PC-9 (cell line): ENCODE results near the gene IL1R1.

Experiments used
- EZH2 ChIP-seq: fragments of 200-600 bp; sonication (generic); IDR thresholded peaks from 2 replicates; pipeline ENCODE4 v1.8.0; 2017; ENCODE audit warnings: antibody characterized with exemption, low read depth
- TF ChIP-seq, protein P1 (sequence below): fragments of 200-600 bp; sonication (generic); conservative IDR thresholded peaks from 2 replicates; pipeline ENCODE4 v1.6.1; 2017; ENCODE audit warnings: mixed run types, antibody characterized with exemption, mild to moderate bottlenecking, moderate library complexity

DNA sequence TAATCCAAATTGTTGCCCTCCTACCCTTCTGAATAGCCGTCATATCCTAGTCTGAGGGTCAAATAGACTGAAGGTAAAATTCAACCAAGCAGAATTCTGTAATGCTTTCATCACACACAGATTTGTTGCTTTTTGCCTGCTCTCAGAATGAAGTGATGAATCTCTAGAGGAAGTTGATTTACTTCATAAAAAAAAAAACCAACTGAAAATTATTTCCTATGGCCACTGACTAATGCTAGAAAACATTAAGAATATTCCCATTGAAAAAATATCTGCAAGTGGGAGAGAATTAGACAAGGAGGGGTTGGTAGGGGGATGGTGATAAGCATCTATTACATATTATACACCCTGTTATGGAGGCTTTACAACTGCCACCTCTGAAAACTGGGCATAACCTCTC, 42.0 kb downstream of the IL1R1 start:
- TF ChIP-seq, protein P1, sequence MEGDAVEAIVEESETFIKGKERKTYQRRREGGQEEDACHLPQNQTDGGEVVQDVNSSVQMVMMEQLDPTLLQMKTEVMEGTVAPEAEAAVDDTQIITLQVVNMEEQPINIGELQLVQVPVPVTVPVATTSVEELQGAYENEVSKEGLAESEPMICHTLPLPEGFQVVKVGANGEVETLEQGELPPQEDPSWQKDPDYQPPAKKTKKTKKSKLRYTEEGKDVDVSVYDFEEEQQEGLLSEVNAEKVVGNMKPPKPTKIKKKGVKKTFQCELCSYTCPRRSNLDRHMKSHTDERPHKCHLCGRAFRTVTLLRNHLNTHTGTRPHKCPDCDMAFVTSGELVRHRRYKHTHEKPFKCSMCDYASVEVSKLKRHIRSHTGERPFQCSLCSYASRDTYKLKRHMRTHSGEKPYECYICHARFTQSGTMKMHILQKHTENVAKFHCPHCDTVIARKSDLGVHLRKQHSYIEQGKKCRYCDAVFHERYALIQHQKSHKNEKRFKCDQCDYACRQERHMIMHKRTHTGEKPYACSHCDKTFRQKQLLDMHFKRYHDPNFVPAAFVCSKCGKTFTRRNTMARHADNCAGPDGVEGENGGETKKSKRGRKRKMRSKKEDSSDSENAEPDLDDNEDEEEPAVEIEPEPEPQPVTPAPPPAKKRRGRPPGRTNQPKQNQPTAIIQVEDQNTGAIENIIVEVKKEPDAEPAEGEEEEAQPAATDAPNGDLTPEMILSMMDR = no peak
- no peak for TF ChIP-seq EZH2
